K562 (cell line): ENCODE data around the gene ANXA1.

ENCODE experiments used
- ARID4B ChIP-seq: sonication (generic); formaldehyde crosslinking; IDR thresholded peaks from 2 replicates; pipeline ENCODE4 v1.8.0; 2022; ENCODE audit warnings: mild to moderate bottlenecking, missing genetic modification reagents
- CREB5 ChIP-seq: fragments of 250-450 bp; sonication (Bioruptor Pico); IDR thresholded peaks from 2 replicates; pipeline ENCODE4 v1.5.0; 2020; ENCODE audit warnings: mild to moderate bottlenecking
- ESRRB ChIP-seq: fragments of 250-450 bp; sonication (Bioruptor Pico); IDR thresholded peaks from 2 replicates; pipeline ENCODE4 v1.5.0; 2020; ENCODE audit warnings: mild to moderate bottlenecking, moderate library complexity, borderline replicate concordance
- FOSL1 ChIP-seq: fragments of 200-800 bp; sonication (Bioruptor generic); conservative IDR thresholded peaks from 2 replicates; pipeline ENCODE4 v1.6.1; 2016; ENCODE audit warnings: missing genetic modification characterization, missing compliant biosample characterization
- FOXM1 ChIP-seq, 2 experiments: fragments of 450-650 bp in 1 of 2; sonication (generic) in 1 of 2; formaldehyde crosslinking in 1 of 2; IDR thresholded peaks; 2 replicates each; pipeline versions ENCODE4 v1.6.1 to v1.9.0; 2017 to 2022; ENCODE audit warnings: low read depth in 2 of 2, mild to moderate bottlenecking in 2 of 2, missing genetic modification reagents in 1 of 2, moderate library complexity in 1 of 2
- SMAD3 ChIP-seq: fragments of 450-650 bp; formaldehyde crosslinking; conservative IDR thresholded peaks from 2 replicates; pipeline ENCODE4 v1.4.0; 2020; ENCODE audit warnings: mild to moderate bottlenecking
- SMC3 ChIP-seq: conservative IDR thresholded peaks from 2 replicates; pipeline ENCODE4 v1.6.1; 2011; ENCODE audit warnings: low read depth, low read length, improper control_type of control experiment; ENCODE audit not compliant: insufficient read depth
- SP1 ChIP-seq: sonication (generic); formaldehyde crosslinking; IDR thresholded peaks from 2 replicates; pipeline ENCODE4 v1.8.1; 2022; ENCODE audit warnings: mild to moderate bottlenecking, missing genetic modification reagents
- USF1 ChIP-seq: sonication (generic); formaldehyde crosslinking; IDR thresholded peaks from 2 replicates; pipeline ENCODE4 v1.9.0; 2022; ENCODE audit warnings: mild to moderate bottlenecking, missing genetic modification reagents

GRCh38 chr9:73168298-73168934 lies 16.8 kb downstream of the ANXA1 start:
- TF ChIP-seq ARID4B (CRISPR knock-in tag) (no peak), FOSL1 (tag) (no peak), SP1 (CRISPR knock-in tag) (no peak), CREB5 (CRISPR knock-in tag) (no peak), FOXM1 (IDR thresholded peaks at IDR 0.05; ENCODE audit: low read depth) (no peak), FOXM1 (CRISPR knock-in tag; IDR thresholded peaks at IDR 0.05; ENCODE audit: low read depth) (no peak), SMC3 (no peak), SMAD3 (no peak), ESRRB (CRISPR knock-in tag) (no peak), USF1 (CRISPR knock-in tag) (no peak)
